PFSK-1 (cell line): Measurements from ENCODE around the gene ULK4.

Experiments
- FOXP2 ChIP-seq: optimal IDR thresholded peaks from 2 replicates; pipeline ENCODE3; 2011; ENCODE audit warnings: borderline replicate concordance, control low read depth, inconsistent platforms; ENCODE audit not compliant: insufficient read depth; ENCODE audit errors: extremely low read length, extremely low read depth
- POLR2AphosphoS5 ChIP-seq: IDR thresholded peaks from 2 replicates; pipeline ENCODE4 v1.6.1; 2012; ENCODE audit warnings: low read depth, mild to moderate bottlenecking, control low read depth, low read length, moderate library complexity
- SIN3A ChIP-seq: IDR thresholded peaks from 2 replicates; pipeline ENCODE4 v1.6.1; 2012; ENCODE audit warnings: mild to moderate bottlenecking, low read length, moderate library complexity, borderline replicate concordance; ENCODE audit not compliant: insufficient read depth
- TAF1 ChIP-seq: IDR thresholded peaks from 2 replicates; pipeline ENCODE4 v1.6.1; 2012; ENCODE audit warnings: low read length, control low read depth, borderline replicate concordance; ENCODE audit not compliant: insufficient read depth
- TF ChIP-seq, protein P1 (sequence below), 2 experiments: IDR thresholded peaks; 2 replicates each; pipeline versions ENCODE4 v1.6.1 to v1.8.0; 2011 to 2012; ENCODE audit warnings: low read depth in 2 of 2, low read length in 2 of 2, control low read depth in 1 of 2, inconsistent platforms in 1 of 2, mild to moderate bottlenecking in 1 of 2, moderate library complexity in 1 of 2; ENCODE audit not compliant: insufficient read depth in 1 of 2

The ULK4 gene

DNA sequence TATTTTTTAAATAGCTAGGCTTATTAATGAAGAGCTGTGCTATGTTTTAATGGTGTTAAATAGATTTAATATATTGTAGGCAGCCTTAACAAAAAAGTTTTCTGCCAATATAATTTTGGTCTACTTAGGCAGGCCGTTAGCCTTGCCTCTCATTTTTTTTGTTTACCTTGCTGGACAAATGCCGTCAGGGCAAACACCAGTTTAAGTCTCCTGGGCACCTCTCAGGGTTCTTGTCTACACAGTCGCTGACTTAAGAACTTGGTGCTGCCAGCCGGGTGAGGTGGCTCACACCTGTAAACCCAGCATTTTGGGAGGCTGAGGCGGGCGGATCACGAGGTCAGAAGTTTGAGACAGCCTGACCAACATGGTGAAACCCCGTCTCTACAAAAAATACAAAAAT lies 153.3 kb downstream of the ULK4 start:
- TF ChIP-seq POLR2AphosphoS5 (no peak), FOXP2 (no peak), TAF1 (no peak), SIN3A (no peak)
- TF ChIP-seq, protein P1, sequence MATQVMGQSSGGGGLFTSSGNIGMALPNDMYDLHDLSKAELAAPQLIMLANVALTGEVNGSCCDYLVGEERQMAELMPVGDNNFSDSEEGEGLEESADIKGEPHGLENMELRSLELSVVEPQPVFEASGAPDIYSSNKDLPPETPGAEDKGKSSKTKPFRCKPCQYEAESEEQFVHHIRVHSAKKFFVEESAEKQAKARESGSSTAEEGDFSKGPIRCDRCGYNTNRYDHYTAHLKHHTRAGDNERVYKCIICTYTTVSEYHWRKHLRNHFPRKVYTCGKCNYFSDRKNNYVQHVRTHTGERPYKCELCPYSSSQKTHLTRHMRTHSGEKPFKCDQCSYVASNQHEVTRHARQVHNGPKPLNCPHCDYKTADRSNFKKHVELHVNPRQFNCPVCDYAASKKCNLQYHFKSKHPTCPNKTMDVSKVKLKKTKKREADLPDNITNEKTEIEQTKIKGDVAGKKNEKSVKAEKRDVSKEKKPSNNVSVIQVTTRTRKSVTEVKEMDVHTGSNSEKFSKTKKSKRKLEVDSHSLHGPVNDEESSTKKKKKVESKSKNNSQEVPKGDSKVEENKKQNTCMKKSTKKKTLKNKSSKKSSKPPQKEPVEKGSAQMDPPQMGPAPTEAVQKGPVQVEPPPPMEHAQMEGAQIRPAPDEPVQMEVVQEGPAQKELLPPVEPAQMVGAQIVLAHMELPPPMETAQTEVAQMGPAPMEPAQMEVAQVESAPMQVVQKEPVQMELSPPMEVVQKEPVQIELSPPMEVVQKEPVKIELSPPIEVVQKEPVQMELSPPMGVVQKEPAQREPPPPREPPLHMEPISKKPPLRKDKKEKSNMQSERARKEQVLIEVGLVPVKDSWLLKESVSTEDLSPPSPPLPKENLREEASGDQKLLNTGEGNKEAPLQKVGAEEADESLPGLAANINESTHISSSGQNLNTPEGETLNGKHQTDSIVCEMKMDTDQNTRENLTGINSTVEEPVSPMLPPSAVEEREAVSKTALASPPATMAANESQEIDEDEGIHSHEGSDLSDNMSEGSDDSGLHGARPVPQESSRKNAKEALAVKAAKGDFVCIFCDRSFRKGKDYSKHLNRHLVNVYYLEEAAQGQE (IDR thresholded peaks at IDR 0.05; ENCODE audit: insufficient read depth in 1 of 2, low read depth in 2 of 2, low read length in 2 of 2) = no peak

DNA sequence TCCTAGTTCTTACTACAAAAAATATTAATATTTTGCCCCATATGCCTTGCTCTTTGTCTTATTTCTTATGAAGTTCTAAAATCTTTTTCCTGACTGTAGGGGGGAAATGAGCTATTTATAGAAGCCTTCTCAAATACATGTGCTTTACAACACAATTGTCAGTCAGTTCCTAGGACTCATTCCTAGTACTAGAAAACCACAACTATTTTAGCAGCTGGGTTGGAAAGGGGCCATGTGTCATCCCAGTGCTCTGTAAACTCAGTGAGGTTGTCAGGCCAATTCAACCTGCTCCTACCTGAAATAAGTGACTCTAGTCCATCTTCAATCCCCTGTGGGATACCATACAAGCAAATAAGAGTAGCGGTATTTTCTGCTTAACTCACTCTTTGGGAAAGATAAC lies 153.8 kb downstream of the ULK4 start:
- TF ChIP-seq, protein P1 (IDR thresholded peaks at IDR 0.05; ENCODE audit: insufficient read depth in 1 of 2, low read depth in 2 of 2, low read length in 2 of 2) = no peak
- TF ChIP-seq SIN3A (no peak), TAF1 (no peak), POLR2AphosphoS5 (no peak)

DNA sequence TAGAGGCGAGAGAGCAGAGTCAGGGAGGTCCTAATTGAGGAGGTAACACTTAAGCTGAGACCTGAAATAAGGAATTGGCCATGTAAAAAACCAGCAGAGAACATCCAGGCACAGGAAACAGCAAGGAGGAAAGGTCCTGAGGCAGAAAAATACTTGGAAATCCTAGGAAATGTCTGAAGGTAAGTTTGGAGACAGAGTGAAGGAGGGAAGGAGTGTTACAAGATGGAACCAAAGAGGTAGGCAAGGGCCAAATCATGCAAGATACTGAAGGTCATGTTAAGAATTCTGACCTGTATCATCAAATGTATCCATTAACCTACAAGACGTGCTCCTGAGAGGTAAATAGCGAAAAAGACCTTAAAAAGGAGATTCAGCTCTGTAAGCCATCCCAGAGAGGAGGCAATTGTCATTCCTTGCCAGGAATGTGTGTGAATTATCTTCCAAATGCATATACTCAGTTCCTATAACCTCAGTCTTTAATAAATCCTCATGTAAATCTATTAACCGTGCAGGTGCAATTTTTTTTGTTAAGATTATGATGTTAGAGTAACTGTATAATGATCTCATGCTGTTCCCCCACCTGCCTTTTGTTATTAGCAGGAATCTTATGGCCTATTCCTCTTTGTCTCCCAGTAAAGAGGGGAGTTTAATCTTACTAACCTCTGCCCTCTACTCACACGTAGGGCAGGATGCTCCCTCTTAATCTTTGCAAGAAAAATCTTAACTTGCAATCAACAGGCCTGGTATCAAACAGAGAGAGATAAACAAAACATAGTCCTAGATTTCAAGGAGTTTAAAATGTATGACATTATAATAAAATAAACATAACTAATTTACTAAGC lies 166.9 kb downstream of the ULK4 start:
- TF ChIP-seq SIN3A (no peak), FOXP2 (no peak), POLR2AphosphoS5 (no peak), TAF1 (no peak)
- TF ChIP-seq, protein P1 (IDR thresholded peaks at IDR 0.05; ENCODE audit: insufficient read depth in 1 of 2, low read depth in 2 of 2, low read length in 2 of 2) = no peak

DNA sequence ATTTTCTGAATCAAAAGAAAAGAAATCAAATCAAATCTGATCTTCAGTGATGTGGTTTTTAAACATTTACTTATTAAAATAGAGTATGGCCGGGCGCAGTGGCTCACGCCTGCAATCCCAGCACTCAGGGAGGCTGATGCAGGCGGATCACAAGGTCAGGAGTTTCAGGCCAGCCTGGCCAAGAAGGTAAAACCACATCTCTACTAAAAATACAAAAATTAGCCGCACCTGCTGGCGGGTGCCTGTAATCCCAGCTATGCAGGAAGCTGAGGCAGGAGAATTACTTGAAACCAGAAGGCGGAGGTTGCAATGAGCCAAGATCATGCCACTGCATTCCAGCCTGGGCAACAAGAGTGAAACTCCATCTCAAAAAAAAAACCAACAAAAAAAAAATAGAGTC lies 169.1 kb downstream of the ULK4 start:
- no peak for TF ChIP-seq POLR2AphosphoS5
- no peak for TF ChIP-seq SIN3A
- no peak for TF ChIP-seq TAF1
- TF ChIP-seq FOXP2 = no peak
- TF ChIP-seq, protein P1 (IDR thresholded peaks at IDR 0.05; ENCODE audit: insufficient read depth in 1 of 2, low read depth in 2 of 2, low read length in 2 of 2) = no peak
